ENCODE measurements around the gene PGS1. TPM values are rescaled to one million over a fixed set of nuclear protein-coding genes. Genes with fewer than 3 reads are reported as not detected.

The PGS1 gene
- total RNA-seq, 4 donors from 2014 or later, result 30.7 to 45.9 (median 35.6) TPM

- Histone ChIP-seq H3K27me3 (no peaks in the 10 kb centered on the region), H3K36me3 (no peaks in the 10 kb centered on the region), H3K9me3 (no peaks in the 10 kb centered on the region), H3K4me3 (no peak overlapping the region), H3K4me1 (peaks cover 43 to 52% (median 46%) of the 10 kb centered on the region in 4 donors), H3K27ac (replicated peaks in 1 of 4) (peak overlapping the region; percentile 89 to 100 (median 96))
- intact Hi-C loops (cut with DNase I), result no loop called here
- no peak for TF ChIP-seq EP300 (IDR thresholded peaks at IDR 0.05)
- DNase-seq (ENCODE audit: extremely low spot score), result no peak
- WGBS, result 83% methylated on average over 4 of the region's 10 CpGs
Measured at GRCh38 chr17:78340183-78340955, 38.1 kb upstream of the PGS1 start.

GRCh38 chr17:78341559-78342448, 36.6 kb upstream of the PGS1 start:
- WGBS, result 7% methylated on average over 21 of the region's 95 CpGs
- TF ChIP-seq CTCF (IDR thresholded peaks at IDR 0.05) (peak in 2 of 3 experiments; percentile 4 to 29), EP300 (IDR thresholded peaks at IDR 0.05) (peak; percentile 87), POLR2AphosphoS5 (IDR thresholded peaks at IDR 0.05) (peak; percentile 64 to 76), POLR2A (IDR thresholded peaks at IDR 0.05; ENCODE audit: low read depth) (peak; percentile 52)
- peaks cover 49 to 65% (median 59%) of the 10 kb centered on the region in 4 donors for H3K4me1 ChIP-seq

GRCh38 chr17:78342449-78343186, 35.8 kb upstream of the PGS1 start:
- Histone ChIP-seq H3K27me3 (no peaks in the 10 kb centered on the region), H3K9me3 (no peaks in the 10 kb centered on the region), H3K4me3 (peak overlapping the region; percentile 43 to 62 (median 54)), H3K4me1 (peaks cover 49 to 71% (median 63%) of the 10 kb centered on the region in 4 donors), H3K27ac (replicated peaks in 1 of 4) (peak overlapping the region; percentile 89 to 100 (median 96)), H3K36me3 (no peaks in the 10 kb centered on the region)
- no peak for DNase-seq (ENCODE audit: extremely low spot score)
- TF ChIP-seq CTCF (IDR thresholded peaks at IDR 0.05), result no peak
- TF ChIP-seq POLR2A (IDR thresholded peaks at IDR 0.05; ENCODE audit: low read depth), result no peak
- peak; percentile 25 to 52 for TF ChIP-seq POLR2AphosphoS5 (IDR thresholded peaks at IDR 0.05)
- no peak for TF ChIP-seq EP300 (IDR thresholded peaks at IDR 0.05)
- intact Hi-C loops (cut with DNase I), result no loop called here
- 12% methylated on average over 23 of the region's 26 CpGs for WGBS

More at GRCh38 chr17:78341559-78342448, 36.6 kb upstream of the PGS1 start:
- no peak for DNase-seq (ENCODE audit: extremely low spot score)
- Histone ChIP-seq H3K9me3 (no peaks in the 10 kb centered on the region), H3K36me3 (no peaks in the 10 kb centered on the region), H3K27me3 (no peaks in the 10 kb centered on the region), H3K4me3 (peak overlapping the region; percentile 43 to 62 (median 54)), H3K27ac (replicated peaks in 1 of 4) (peak overlapping the region; percentile 89 to 100 (median 96))
- intact Hi-C loops (cut with DNase I), result no loop called here

GRCh38 chr17:78343187-78343542, 35.3 kb upstream of the PGS1 start:
- intact Hi-C loops (cut with DNase I), result no loop called here

More at GRCh38 chr17:78343187-78343542, 35.3 kb upstream of the PGS1 start:
- 0% methylated on average over 5 of the region's 5 CpGs for WGBS
- Histone ChIP-seq H3K4me1 (peaks cover 49 to 76% (median 65%) of the 10 kb centered on the region in 4 donors), H3K36me3 (no peaks in the 10 kb centered on the region), H3K9me3 (no peaks in the 10 kb centered on the region), H3K27ac (replicated peaks in 1 of 4) (peak overlapping the region; percentile 89 to 100 (median 96)), H3K27me3 (no peaks in the 10 kb centered on the region), H3K4me3 (peak overlapping the region; percentile 43 to 62 (median 54))
- TF ChIP-seq CTCF (IDR thresholded peaks at IDR 0.05) (no peak), POLR2AphosphoS5 (IDR thresholded peaks at IDR 0.05) (peak in 1 of 2 donors; percentile 26), EP300 (IDR thresholded peaks at IDR 0.05) (peak; percentile 51)
- DNase-seq (ENCODE audit: extremely low spot score), result no peak

Measured in esophagus muscularis mucosa (tissue), 4 donors.